ENCODE results near the gene PPP1R3G.
"Not testable (repeated sequence)": the region's sequence is repeated elsewhere in the genome, so short reads cannot be mapped to it uniquely, and the experiment has no call there.

Gene PPP1R3G

GRCh38 chr6:5120011-5120410 is 34.9 kb downstream of the PPP1R3G start:
- DNase-seq (ENCODE audit: low read depth): no peak

GRCh38 chr6:5120543-5120942 is 35.4 kb downstream of the PPP1R3G start:
- DNase-seq (ENCODE audit: low read depth): not testable (repeated sequence)

GRCh38 chr6:5121479-5121878 is 36.3 kb downstream of the PPP1R3G start:
- DNase-seq (ENCODE audit: low read depth): no peak

- DNase-seq (ENCODE audit: low read depth): no peak
Observed at GRCh38 chr6:5121956-5122355, 36.8 kb downstream of the PPP1R3G start.

GRCh38 chr6:5122504-5123112 is 37.5 kb downstream of the PPP1R3G start:
- DNase-seq (ENCODE audit: low read depth): no peak

GRCh38 chr6:5123296-5124143 is 38.4 kb downstream of the PPP1R3G start:
- DNase-seq (ENCODE audit: low read depth): no peak

GRCh38 chr6:5124526-5124925 is 39.4 kb downstream of the PPP1R3G start:
- no peak for DNase-seq (ENCODE audit: low read depth)

GRCh38 chr6:5125152-5126006 is 40.2 kb downstream of the PPP1R3G start:
- DNase-seq (ENCODE audit: low read depth): no peak

GRCh38 chr6:5126214-5126613 is 41.1 kb downstream of the PPP1R3G start:
- no peak for DNase-seq (ENCODE audit: low read depth)

- no peak for DNase-seq (ENCODE audit: low read depth)
Observed at GRCh38 chr6:5127106-5127687, 42.1 kb downstream of the PPP1R3G start.

- no peak for DNase-seq (ENCODE audit: low read depth)
Observed at GRCh38 chr6:5128351-5128750, 43.2 kb downstream of the PPP1R3G start.

- DNase-seq (ENCODE audit: low read depth): no peak
Observed at GRCh38 chr6:5130135-5130866, 45.2 kb downstream of the PPP1R3G start.

GRCh38 chr6:5132731-5133130 is 47.6 kb downstream of the PPP1R3G start:
- no peak for DNase-seq (ENCODE audit: low read depth)

- DNase-seq (ENCODE audit: low read depth): no peak
Observed at GRCh38 chr6:5133943-5134342, 48.8 kb downstream of the PPP1R3G start.

- peak; percentile 16 for DNase-seq (ENCODE audit: low read depth)
Observed at GRCh38 chr6:5135788-5136376, 50.7 kb downstream of the PPP1R3G start.

- DNase-seq (ENCODE audit: low read depth): no peak
Observed at GRCh38 chr6:5136851-5137250, 51.7 kb downstream of the PPP1R3G start.

Data from stimulated activated CD4-positive, alpha-beta T cell treated with anti-CD3 and anti-CD28 coated beads, Interleukin-2, amount 100 ng/mL, for 4 hours (primary cell).